Right lobe of liver (tissue), 4 donors: ENCODE results near the gene IRGC.

Experiments
- POLR2A ChIP-seq: fragments of 450-650 bp; IDR thresholded peaks from one replicate; pipeline ENCODE4 v1.6.1; 2017; ENCODE audit warnings: antibody characterized with exemption, mild to moderate bottlenecking
- TF ChIP-seq, protein P1 (sequence below), 4 donors: fragments of 200-600 bp in 3 of 4; fragments of 450-650 bp in 1 of 4; IDR thresholded peaks; one replicate each; pipeline versions ENCODE4 v1.5.1 to v1.8.0; 2016 to 2022; ENCODE audit warnings: antibody characterized with exemption in 4 of 4, mild to moderate bottlenecking in 2 of 4
- donor health status: DM: no; HTN: no; CAD: no.
- donor health status: DM: no; HTN: no; CAD: no.
- donor health status: DM: no; HTN: yes; CAD: no.

DNA sequence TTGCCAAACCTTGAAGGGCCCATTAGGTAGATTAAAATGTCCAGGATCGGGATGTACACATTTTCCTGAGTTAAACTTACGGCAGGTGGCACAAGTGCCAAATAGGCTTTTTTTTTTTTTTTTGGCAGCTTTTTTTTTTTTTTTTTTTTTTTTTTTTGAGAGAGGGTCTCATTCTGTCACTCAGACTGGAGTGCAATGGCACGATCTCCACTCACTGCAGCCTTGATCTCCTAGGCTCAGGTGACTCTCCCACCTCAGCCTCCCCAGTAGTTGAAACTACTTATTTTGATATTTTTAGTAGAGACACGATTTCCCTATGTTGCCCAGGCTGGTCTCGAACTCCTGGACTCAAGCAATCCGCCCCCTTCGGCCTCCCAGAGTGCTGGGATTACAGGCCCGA, 9.0 kb downstream of the IRGC start:
- TF ChIP-seq, protein P1, sequence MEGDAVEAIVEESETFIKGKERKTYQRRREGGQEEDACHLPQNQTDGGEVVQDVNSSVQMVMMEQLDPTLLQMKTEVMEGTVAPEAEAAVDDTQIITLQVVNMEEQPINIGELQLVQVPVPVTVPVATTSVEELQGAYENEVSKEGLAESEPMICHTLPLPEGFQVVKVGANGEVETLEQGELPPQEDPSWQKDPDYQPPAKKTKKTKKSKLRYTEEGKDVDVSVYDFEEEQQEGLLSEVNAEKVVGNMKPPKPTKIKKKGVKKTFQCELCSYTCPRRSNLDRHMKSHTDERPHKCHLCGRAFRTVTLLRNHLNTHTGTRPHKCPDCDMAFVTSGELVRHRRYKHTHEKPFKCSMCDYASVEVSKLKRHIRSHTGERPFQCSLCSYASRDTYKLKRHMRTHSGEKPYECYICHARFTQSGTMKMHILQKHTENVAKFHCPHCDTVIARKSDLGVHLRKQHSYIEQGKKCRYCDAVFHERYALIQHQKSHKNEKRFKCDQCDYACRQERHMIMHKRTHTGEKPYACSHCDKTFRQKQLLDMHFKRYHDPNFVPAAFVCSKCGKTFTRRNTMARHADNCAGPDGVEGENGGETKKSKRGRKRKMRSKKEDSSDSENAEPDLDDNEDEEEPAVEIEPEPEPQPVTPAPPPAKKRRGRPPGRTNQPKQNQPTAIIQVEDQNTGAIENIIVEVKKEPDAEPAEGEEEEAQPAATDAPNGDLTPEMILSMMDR (IDR thresholded peaks at IDR 0.05) = no peak
- no peak for TF ChIP-seq POLR2A
